Activated effector memory CD4-positive, alpha-beta T cell treated with anti-CD3 and anti-CD28 coated beads, Interleukin-2, amount 50 U/mL, for 16 hours (primary cell): ENCODE data around the gene MFSD8.
A peak's percentile ranks its signal among the peaks of the same experiment; 100 is the strongest.
"Not testable (repeated sequence)": the region's sequence is repeated elsewhere in the genome, so short reads cannot be mapped to it uniquely, and the experiment has no call there.

Source experiments
- DNase-seq: peaks from one replicate; pipeline ENCODE4 v3.0.0-alpha.2; 2020

The MFSD8 gene, protein sequence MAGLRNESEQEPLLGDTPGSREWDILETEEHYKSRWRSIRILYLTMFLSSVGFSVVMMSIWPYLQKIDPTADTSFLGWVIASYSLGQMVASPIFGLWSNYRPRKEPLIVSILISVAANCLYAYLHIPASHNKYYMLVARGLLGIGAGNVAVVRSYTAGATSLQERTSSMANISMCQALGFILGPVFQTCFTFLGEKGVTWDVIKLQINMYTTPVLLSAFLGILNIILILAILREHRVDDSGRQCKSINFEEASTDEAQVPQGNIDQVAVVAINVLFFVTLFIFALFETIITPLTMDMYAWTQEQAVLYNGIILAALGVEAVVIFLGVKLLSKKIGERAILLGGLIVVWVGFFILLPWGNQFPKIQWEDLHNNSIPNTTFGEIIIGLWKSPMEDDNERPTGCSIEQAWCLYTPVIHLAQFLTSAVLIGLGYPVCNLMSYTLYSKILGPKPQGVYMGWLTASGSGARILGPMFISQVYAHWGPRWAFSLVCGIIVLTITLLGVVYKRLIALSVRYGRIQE

DNA sequence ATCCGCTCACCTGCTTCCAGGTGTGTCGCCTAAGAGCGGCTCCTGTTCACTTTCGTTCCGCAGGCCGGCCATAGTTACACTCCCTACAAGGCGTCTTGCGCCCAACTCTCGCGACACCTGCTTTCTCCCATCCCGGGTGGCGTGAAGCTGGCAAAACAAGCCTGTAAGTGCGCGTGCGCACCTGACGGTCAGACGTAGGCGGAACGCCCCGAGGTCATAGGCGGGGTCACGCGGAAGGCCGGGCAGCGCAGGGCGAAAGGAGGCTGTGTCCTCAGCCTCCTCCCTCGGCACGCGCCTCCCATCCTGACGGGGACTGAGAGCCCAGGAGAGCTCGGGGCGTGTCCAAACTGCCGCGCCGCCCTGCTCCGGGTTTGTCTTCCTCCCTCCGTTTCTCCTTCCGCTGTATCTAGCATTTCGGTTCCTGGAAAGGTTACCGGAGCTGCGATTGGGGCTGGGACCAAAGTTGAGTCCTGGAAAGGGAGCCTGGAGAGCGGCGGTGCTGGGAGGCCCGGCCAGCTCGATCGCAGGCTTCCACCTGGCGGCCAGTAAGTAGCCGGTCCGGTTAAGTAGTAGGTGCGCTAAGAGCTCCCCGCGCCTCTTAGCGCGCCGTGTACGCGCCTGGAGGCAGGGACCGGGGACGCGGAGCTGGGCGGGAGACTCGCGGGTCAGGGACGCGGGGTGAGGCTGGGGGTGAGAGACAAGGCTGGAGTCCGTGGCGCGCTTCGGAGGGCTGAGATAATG lies at the start of gene MFSD8, which contains the start of gene ABHD18:
Gene MFSD8, minus strand, starts transcription at position 112 of the 741 bp plus-strand sequence. Its CDS starts 40 bp downstream, at position 72.
Gene ABHD18, plus strand, starts transcription at position 345 of the 741 bp plus-strand sequence. CDS start 17,550 bp downstream, outside the sequence.
- peak; percentile 100 for DNase-seq

DNA sequence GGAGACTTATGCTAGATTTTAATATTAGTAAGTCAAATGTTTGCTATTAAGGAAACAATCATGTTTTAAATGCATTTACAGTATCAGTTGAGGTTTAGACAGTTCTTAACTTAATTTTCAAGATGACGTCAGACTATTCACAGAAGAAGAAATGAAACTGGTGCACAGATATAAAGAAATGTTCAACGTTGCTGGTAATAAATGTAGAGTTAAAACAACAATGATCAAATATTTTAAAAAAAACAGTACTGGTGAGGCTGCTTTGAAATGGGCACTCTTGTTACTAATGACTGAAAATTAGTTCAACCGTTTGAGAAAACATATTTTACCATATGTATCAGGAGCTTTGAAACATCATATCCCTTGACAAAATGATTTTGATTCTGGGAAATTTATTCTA lies 44.5 kb upstream of the MFSD8 start:
- no peak for DNase-seq

DNA sequence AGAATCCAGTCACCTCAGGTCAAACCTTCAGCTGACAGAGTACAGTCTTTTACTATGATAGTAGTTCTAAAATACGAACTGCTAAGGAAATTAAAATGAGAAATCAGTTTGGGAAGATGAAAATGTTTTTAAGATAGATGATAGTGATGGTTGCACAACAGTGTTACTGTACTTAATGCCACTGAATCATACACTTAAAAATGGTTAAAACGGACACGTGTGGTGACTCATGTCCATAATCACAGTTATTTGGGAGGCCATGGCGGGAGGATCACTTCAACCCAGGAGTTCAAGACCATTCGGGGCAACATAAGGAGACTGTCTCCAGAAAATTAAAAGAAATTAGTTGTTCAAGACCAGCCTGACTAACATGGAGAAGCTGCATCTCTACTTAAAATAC lies 41.6 kb upstream of the MFSD8 start:
- DNase-seq = no peak

DNA sequence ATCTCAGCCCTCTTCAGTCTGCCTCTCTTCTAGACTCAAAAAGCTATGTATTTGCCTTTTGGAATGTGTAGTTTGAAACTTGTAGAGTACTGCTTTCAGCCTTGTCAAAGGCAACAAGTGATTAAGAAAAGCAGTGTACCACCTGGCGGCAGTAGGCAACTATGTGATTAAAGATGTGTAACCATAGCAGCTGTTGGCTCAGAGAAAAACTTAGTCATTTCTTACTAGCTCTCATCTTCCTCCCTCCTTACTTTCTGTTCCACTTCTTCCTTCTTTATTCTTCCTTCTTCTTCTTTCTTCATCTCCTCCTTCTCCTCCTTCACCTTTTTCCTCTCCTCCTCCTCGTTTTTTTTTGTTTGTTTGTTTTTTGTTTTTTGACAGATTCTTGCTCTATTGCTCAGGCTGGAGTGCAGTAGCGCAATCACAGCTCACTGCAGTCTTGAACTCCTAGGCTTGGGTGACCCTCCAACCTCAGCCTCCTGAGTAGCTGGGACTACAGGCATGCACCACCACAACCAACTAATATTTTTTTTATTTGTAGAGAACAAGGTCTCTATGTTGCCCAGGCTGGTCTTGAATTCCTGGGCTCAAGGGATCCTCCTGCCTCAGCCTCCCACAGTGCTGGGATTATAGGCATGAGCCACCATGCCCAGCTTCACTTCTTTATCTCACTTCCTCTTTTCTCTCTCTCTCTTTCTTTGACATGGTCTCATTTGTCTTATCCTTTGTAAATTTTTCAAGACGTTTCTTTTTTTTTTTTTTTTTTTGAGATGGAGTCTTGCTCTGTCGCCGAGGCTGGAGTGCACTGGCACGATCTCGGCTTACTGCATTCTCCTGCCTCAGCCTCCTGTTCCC lies 32.8 kb upstream of the MFSD8 start:
- DNase-seq = no peak

DNA sequence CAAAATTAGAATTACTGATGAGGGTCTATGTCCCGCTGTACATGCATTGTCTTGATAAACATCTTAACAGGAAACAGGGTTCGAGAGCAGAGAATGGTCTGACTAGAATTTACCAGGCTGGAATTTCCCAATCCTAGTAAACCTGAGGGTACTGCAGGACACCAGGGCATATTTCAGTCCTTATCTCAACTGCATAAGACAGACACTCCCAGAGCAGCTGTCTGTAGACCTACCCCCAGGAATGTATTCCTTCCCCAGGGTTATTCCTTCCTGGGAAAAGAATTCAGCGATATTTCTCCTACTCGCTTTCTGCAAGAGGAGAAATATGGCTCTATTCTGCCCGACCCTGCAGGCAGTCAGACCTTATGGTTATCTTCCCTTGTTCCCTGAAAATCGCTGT lies 31.5 kb upstream of the MFSD8 start:
- not testable (repeated sequence) for DNase-seq

DNA sequence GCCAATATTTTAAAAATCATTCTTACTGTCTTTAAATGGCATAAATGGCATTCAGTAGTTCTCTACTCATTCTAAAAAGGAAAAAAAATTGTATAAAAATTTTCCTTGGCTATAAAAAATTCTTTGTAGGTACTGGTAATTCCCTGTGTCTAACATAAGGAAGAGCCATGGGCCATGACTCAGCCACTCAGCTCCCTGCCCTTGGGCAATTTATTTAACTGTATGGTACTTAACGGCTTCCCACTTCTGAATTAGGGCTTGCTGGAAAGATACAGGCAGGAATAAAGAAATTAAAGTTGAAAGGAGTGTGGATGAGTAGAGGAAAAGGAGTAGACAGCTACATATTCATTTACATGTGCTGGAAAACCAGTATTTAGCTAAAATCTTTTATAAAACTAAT lies 30.8 kb upstream of the MFSD8 start:
- DNase-seq = no peak

DNA sequence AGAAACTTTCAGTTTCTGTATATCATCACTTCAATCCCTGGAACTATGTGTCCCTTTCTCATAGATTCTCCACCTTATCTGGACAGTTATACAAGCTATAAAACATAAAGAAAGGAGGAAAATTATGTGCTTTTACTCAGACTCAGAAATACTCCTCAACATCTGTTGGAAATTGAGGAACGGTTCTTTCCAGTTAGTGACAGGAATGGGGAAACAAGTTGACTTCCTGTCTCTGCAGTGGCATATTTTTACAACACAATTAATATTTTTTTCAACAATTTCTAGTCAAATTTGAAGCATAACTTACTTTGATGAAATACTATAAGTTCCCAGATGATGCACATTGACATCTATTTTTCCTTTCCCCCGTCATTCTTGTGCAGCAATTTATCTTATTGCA lies 28.2 kb upstream of the MFSD8 start:
- no peak for DNase-seq

DNA sequence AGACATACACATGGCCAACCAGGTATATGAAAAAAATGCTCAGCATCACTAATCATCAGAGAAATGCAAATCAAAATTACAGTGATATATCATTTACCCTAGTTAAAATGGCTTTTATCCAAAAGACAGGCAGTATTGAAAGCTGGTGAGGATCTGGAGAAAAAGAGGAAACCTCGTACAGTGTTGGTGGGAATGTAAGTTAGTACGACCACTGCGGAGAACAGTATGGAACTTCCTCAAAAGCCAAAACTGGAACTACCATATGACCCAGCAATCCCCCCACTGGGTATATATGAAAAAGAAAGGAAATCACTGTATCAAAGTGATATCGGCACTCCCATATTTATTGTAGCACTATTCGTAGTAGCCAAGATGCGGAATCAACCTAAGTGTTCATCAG lies 23.7 kb upstream of the MFSD8 start:
- no peak for DNase-seq

DNA sequence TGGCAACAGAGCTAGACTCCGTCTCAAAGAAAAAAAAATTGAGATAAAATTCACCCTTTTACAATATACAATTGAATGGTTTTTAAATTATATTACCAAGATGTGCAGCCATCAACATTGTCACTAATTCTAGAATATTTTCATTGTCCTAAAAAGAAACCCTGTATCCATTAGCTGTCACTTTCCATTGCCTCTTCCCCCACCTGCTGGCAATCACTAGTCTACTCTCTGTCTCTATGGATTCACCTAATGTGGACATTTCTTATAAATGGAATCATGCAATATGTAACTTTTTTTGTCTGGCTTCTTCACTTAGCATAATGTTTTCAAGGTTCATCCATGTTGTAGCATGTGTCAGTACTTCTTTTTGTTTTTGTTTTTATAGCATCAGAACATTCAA lies 21.0 kb upstream of the MFSD8 start:
- DNase-seq = no peak

DNA sequence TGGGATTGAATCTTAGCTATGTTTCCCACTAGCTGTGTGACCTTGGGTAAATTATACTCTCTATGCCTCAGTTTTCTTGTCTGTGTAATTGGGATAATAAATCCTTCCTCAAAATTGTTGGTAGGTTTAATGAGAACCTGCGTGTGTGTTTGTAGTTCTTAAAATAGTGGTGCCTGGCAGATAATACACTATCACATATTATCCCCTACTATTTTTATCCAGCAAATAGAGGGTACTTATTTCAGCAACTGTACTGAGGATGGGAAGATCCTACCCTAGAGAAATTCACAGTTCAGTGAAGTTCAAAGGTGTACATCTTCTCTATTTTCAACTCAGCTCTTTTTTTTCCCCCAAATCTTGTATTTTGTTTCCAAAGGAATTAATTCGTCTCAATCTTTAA lies 17.5 kb upstream of the MFSD8 start:
- DNase-seq = no peak

DNA sequence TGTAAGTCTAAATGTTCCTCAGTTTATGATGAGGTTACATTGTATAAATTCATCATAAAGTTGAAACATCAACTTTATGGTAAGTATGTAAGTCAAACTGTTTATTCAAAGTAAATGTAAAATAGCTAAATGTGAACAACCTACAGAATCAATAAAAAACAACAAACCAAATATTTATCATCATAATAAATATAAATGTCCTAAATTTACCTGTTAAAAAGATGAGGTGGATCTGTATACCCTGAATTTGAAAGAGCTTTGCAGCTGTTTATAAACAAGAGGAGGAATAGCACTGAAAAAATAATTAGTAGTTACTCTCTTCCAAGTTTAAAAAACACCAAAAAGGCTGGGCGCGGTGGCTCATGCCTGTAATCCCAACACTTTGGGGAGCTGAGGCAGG lies 14.0 kb upstream of the MFSD8 start:
- DNase-seq = no peak

DNA sequence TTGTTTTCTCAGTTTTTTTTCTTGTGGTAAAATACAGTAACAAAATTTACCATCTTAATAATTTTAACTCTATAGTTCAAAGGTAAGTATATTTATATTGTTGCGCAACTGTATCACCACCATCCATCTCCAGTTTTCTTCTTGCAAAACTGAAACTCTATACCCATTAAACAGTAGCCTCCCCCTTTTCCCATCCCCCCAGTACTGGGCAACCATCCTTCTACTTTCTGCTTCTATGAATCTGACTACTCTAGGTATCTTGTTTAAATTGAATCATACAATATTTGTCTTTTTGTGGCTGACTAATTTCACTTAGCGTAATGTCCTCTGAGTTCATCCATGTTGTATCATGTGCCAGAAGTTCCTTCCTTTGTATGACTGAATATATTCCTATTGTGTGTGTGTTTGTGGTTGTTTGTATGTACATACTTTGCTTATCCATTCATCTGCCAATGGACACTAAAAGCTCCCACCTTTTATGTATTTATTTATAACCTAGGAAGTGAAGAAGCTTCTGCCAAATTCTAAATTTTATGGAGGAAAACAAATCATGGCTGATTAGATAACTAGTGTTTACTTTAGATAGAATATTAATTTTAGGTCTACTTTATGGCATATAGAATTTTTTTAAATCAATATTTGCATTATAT lies 10.3 kb upstream of the MFSD8 start:
- no peak for DNase-seq

DNA sequence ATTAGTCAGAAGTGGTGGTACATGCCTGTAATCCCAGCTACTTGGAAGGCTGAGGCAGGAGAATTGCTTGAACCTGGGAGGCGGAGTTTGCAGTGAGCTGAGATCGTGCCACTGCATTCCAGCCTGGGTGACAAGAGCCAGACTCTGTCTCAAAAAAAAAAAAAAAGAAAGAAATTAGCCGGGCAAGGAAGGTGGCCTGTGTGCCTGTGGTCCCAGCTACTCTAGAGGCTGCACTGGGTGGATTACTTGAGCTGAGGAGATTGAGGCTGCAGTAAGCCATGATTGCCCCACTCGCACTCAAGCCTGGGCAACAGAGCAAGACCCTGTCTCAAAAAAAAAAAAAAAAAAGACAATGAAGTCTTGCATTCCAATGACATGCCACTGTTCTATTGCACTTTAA lies 6.0 kb upstream of the MFSD8 start:
- not testable (repeated sequence) for DNase-seq

DNA sequence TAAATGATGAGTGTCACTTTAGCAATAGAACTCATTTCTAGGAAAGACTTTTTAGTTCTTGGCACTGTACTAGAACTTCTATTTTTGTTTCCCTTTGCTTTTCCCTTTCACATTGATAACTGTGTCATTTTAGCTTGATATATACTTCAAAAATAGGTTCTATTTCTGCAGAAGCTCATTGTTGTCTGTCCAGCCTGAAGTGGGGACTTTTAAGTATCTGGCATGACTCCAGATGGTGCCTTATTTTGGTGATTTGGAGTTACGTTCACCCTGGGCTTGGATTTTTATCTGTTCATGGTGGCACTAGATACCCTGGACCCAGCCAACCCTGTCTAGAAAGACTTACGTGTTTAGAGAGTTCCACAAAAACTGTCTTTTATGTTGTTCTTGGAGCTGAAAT lies 3.6 kb upstream of the MFSD8 start:
- DNase-seq = no peak

DNA sequence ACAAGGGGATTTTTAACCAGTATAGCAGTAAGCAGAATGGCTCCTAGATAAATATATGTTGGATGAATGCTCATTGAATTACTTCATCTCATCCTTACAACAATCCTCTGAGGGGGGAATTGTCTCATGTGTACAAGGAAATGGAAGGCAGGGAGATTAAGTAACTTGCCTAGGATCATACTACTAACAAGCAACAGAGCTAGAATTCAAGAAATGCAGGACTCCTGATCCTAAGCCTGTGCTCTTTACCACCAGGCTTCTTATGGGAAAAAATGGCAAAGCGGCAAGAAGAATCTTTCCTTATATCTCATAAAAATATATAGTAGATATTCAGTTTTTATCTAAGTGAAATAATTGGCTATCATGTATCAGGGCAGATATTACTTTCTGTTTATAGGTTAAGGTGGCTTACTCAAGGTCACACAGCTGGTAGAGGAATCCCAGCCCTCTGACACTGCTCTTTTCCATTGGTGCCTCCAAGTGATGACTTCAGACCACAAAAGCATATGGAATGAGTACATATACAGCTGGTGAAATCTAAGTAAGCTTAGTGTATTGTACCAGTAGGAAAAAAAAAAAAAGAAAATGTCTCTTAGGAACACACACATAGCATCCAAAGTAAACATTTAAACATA lies 2.3 kb upstream of the MFSD8 start:
- DNase-seq = no peak

DNA sequence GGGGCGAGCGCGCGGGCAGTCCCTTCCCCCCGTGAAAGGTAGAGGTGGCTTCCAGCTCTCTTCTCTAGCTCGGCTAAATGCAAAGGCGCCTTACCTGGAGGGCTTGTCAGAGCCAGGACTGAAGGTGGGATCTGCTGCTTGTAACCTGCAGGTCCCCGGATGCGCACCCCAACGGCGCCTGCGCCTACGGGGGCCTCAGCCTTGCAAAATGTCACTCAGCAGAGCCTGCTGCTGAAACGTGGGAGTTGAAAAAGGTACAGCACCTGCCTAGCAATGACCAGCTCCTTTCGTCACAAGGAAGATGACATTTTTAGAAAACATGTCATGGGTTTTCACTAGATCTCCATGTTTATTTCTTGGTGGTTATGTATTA lies 816 bp upstream of the MFSD8 start:
- DNase-seq = peak; percentile 90

DNA sequence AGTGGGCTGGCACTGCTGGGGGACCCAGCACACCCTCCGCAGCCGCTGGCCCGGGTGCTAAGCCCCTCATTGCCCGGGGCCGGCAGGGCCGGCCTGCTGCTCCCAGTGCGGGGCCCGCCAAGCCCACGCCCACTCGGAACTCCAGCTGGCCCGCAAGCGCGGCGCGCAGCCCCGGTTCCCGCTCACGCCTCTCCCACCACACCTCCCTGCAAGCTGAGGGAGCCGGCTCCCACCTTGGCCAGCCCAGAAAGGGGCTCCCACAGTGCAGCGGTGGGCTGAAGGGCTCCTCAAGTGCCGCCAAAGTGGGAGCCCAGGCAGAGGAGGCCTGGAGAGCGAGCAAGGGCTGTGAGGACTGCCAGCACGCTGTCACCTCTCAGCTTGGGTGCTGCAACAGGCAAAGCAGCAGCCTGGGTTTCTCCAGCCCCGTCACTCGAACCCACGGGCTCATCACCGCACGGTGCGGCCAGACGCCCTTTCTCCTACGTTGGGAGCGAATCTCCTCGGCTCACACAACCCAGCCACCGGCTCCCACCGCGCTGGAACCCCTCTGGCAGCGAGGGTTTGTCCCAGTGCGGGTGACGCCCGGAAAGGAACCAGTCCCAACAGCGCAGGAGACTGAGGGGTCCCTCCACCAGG lies 429 bp downstream of the MFSD8 start:
- peak; percentile 75 for DNase-seq

DNA sequence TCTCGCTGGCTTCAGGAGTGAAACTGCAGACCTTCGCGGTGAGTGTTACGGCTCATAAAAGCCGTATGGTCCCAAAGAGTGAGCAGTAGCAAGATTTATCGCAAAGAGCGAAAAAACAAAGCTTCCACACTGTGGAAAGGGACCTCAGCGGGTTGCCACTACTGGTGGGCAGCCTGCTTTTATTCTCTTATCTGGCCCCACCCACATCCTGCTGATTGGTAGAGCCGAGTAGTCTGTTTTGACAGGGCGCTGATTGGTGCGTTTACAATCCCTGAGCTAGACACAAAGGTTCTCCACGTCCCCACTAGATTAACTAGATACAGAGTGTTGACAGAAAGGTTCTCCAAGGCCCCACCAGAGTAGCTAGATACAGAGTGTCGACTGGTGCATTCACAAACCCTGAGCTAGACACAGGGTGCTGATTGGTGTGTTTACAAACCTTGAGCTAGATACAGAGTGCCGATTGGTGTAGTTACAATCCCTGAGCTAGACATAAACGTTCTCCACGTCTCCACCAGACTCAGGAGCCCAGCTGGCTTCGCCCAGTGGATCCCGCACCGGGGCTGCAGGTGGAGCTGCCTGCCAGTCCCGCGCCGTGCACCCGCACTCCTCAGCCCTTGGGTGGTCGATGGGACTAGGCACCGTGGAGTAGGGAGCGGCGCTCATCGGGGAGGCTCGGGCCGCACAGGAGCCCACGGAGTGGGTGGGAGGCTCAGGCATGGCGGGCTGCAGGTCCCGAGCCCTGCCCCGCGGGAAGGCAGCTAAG lies 1.2 kb downstream of the MFSD8 start:
- DNase-seq = peak; percentile 67

DNA sequence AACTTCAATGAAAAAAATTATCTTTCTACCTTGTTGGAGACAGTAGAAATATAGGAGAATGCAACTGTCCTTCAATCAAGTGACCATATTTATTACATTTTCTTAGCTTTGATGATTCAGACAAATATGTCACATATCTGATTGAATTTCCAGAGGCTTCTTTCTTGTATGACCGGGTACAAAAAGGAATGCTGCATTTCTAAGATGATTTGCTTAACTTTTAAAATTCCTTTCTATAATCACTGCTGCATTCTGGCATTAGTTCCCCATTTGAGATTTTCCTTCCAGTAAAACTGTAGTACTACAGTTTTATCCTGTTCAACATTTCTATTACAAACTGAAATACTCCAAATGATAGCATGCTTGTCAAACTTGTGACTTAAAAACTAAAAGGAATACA lies 5.2 kb downstream of the MFSD8 start:
- no peak for DNase-seq

DNA sequence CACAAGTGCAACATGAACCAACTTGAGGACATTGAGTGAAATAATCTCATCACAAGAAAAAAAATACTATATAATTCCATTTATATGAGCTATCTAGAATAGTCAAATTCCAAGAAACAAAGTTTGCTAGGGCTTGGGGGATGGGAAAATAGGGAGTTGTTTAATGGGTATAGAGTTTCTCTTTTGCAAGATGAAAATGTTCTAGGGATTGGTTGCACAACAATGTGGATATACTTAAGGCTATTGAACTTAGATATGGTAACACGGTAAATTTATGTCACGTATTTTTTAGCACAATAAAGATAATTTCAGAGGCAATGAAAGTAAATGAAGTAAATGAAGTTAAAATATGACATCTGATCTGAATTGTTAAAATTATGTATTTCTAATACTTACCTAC lies 7.9 kb downstream of the MFSD8 start:
- no peak for DNase-seq

DNA sequence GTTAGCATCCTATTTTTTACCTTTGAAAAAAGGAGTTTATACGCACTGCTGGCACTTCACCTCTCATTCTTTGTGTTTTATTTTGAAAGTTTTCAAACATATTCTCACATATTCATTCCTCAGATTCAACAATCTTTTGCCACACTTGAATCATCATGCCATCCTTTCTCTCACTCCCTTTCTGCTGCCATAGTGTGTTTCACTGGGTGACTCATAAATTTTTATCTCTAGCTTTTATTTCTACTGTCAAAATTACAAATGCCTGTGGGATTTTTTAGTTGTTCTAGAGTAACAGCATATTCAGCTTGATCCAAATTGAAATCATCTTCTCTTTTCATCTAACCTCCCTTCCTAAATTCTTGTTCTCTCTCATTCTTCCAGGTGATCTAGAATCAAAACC lies 28.0 kb downstream of the MFSD8 start:
- DNase-seq = no peak
